ENCODE data around the gene CCDC40.

- TF ChIP-seq EZH2 (IDR thresholded peaks at IDR 0.05; ENCODE audit: low read length, unreplicated experiment) (no peak), CTCF (conservative IDR thresholded peaks at IDR 0.05; ENCODE audit: low read depth, low read length) (no peak)
Observed at GRCh38 chr17:80108036-80108971, 71.9 kb downstream of the CCDC40 start.
